ENCODE data around the gene PDZD7. TPM values are rescaled to one million over a fixed set of nuclear protein-coding genes. Genes with fewer than 3 reads are reported as not detected.
A peak's percentile ranks its signal among the peaks of the same experiment; 100 is the strongest.

Gene PDZD7
- total and polyA plus RNA-seq, 9 of the 15 experiments (the other 6 are each of a cell fraction or from before 2014, with no cell fraction given): 0.04 to 0.24 (median 0.08) TPM; not detected in 3

GRCh38 chr10:100997360-100998182 lies 33.4 kb downstream of the PDZD7 start (continued):
- TF ChIP-seq, protein P1, sequence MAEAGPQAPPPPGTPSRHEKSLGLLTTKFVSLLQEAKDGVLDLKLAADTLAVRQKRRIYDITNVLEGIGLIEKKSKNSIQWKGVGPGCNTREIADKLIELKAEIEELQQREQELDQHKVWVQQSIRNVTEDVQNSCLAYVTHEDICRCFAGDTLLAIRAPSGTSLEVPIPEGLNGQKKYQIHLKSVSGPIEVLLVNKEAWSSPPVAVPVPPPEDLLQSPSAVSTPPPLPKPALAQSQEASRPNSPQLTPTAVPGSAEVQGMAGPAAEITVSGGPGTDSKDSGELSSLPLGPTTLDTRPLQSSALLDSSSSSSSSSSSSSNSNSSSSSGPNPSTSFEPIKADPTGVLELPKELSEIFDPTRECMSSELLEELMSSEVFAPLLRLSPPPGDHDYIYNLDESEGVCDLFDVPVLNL (CRISPR knock-in tag; IDR thresholded peaks at IDR 0.05; ENCODE audit: low read depth): no peak
- no peak for TF ChIP-seq PRPF4 (IDR thresholded peaks at IDR 0.05; ENCODE audit: insufficient read depth, low read depth, low read length, poor library complexity, severe bottlenecking)
- TF ChIP-seq, protein P2, sequence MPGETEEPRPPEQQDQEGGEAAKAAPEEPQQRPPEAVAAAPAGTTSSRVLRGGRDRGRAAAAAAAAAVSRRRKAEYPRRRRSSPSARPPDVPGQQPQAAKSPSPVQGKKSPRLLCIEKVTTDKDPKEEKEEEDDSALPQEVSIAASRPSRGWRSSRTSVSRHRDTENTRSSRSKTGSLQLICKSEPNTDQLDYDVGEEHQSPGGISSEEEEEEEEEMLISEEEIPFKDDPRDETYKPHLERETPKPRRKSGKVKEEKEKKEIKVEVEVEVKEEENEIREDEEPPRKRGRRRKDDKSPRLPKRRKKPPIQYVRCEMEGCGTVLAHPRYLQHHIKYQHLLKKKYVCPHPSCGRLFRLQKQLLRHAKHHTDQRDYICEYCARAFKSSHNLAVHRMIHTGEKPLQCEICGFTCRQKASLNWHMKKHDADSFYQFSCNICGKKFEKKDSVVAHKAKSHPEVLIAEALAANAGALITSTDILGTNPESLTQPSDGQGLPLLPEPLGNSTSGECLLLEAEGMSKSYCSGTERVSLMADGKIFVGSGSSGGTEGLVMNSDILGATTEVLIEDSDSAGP (CRISPR knock-in tag; IDR thresholded peaks at IDR 0.05): no peak
- peak; percentile 47; the same call in 1 of the 2 replicates for TF ChIP-seq RB1 (IDR thresholded peaks at IDR 0.05; ENCODE audit: low read depth)
- no peak for TF ChIP-seq POLR3G (IDR thresholded peaks at IDR 0.05; ENCODE audit: extremely low read depth, insufficient read length, insufficient replicate concordance)
- TF ChIP-seq, protein P3, sequence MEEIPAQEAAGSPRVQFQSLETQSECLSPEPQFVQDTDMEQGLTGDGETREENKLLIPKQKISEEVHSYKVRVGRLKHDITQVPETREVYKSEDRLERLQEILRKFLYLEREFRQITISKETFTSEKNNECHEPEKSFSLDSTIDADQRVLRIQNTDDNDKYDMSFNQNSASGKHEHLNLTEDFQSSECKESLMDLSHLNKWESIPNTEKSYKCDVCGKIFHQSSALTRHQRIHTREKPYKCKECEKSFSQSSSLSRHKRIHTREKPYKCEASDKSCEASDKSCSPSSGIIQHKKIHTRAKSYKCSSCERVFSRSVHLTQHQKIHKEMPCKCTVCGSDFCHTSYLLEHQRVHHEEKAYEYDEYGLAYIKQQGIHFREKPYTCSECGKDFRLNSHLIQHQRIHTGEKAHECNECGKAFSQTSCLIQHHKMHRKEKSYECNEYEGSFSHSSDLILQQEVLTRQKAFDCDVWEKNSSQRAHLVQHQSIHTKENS (CRISPR knock-in tag; IDR thresholded peaks at IDR 0.05): no peak
- no peak for TF ChIP-seq KDM1A (IDR thresholded peaks at IDR 0.05)
- TF ChIP-seq TAF7 (tag; IDR thresholded peaks at IDR 0.05): no peak
- TF ChIP-seq ZKSCAN8 (CRISPR knock-in tag; IDR thresholded peaks at IDR 0.05): no peak
- no peak for TF ChIP-seq KAT8 (IDR thresholded peaks at IDR 0.05; ENCODE audit: low read depth)
- no peak for TF ChIP-seq SRSF7 (optimal IDR thresholded peaks at IDR 0.05; ENCODE audit: low read depth, low read length)
- TF ChIP-seq, protein P4, sequence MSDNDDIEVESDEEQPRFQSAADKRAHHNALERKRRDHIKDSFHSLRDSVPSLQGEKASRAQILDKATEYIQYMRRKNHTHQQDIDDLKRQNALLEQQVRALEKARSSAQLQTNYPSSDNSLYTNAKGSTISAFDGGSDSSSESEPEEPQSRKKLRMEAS (CRISPR knock-in tag; IDR thresholded peaks at IDR 0.05): peak; percentile 63; the same call in 1 of the 2 replicates
- no peak for TF ChIP-seq NCOA1 (IDR thresholded peaks at IDR 0.05; ENCODE audit: low read depth)
- no peak for TF ChIP-seq ZNF143 (CRISPR knock-in tag; IDR thresholded peaks at IDR 0.05)
- no peak for TF ChIP-seq ZSCAN32 (CRISPR knock-in tag; IDR thresholded peaks at IDR 0.05)
- no peak for TF ChIP-seq ZNF586 (CRISPR knock-in tag; conservative IDR thresholded peaks at IDR 0.05)
- TF ChIP-seq BRD9 (IDR thresholded peaks at IDR 0.05; ENCODE audit: low read depth, partially characterized antibody): no peak
- no peak for TF ChIP-seq MAFF (IDR thresholded peaks at IDR 0.05; ENCODE audit: low read length)
- no peak for TF ChIP-seq ZNF311 (CRISPR knock-in tag; IDR thresholded peaks at IDR 0.05)
- no peak for TF ChIP-seq MEF2A (IDR thresholded peaks at IDR 0.05; ENCODE audit: control insufficient read depth, low read depth, low read length)
- no peak for TF ChIP-seq NFIX (CRISPR knock-in tag; IDR thresholded peaks at IDR 0.05; ENCODE audit: low read depth)
- peak; percentile 49 to 83 for TF ChIP-seq MAZ (CRISPR knock-in tag; conservative IDR thresholded peaks at IDR 0.05 in 1 of 2, IDR thresholded peaks at IDR 0.05 in 1 of 2)
- no peak for TF ChIP-seq KLF1 (tag; IDR thresholded peaks at IDR 0.05)
- TF ChIP-seq JUN (IDR thresholded peaks at IDR 0.05; ENCODE audit: borderline replicate concordance, low read depth, low read length): no peak
- no peak for TF ChIP-seq JUN (CRISPR knock-in tag; IDR thresholded peaks at IDR 0.05; ENCODE audit: borderline replicate concordance)
- TF ChIP-seq CBX5 (IDR thresholded peaks at IDR 0.05; ENCODE audit: borderline replicate concordance, low read depth): no peak
